NCI-H748 (cell line): Measurements from ENCODE around the gene GSTT4.
"Not testable (repeated sequence)": the region's sequence is repeated elsewhere in the genome, so short reads cannot be mapped to it uniquely, and the experiment has no call there.

Experiments
- DNase-seq: peaks from one replicate; lab custom pipeline; 2025; ENCODE audit not compliant: unreplicated experiment; lab: John Stamatoyannopoulos, UW

The GSTT4 gene

DNA sequence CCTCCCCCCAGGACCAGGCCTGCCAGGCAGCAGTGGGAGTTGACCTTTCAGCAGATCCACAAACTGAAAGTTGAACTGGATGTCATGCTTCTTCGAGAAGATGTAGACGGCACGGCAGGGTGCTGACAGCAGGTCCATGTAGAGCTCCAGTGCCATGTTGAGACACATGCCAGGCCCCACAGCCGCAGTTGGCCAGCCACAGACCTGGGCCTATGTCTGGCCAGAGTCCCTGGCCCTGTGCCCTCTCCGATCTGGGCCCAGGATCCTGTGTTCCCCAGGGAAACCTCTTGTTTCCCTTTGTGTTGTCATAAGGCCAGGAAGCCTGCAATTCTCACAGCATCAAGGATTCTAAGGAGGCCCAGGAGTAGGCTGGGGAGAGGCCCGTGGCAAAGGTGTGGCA, at the start of gene GSTT4:
GSTT4 (minus strand) TSS at position 253 of the 400 bp plus-strand sequence; CDS start at position 156, 97 bp downstream.
- DNase-seq, result no peak

DNA sequence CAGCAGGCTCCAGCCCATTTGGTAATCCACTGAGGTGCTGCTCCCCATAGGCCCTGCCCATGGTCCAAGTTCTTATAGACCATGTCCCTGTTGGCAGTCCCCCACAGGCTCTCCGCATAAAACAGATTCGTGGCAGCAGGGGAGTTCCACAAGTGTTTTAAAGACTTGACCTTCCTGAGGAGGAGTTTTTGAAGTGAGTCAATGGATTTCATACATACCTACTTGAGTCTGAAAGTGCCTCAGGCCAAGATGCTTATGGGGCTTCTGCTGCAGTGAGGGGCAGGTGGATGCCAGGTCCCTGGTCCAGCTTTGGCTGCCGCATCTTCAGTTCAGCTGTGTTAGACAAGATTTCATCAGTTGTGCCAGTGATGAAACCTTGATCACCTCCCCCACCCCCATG, 49.1 kb upstream of the GSTT4 start:
- no peak for DNase-seq

DNA sequence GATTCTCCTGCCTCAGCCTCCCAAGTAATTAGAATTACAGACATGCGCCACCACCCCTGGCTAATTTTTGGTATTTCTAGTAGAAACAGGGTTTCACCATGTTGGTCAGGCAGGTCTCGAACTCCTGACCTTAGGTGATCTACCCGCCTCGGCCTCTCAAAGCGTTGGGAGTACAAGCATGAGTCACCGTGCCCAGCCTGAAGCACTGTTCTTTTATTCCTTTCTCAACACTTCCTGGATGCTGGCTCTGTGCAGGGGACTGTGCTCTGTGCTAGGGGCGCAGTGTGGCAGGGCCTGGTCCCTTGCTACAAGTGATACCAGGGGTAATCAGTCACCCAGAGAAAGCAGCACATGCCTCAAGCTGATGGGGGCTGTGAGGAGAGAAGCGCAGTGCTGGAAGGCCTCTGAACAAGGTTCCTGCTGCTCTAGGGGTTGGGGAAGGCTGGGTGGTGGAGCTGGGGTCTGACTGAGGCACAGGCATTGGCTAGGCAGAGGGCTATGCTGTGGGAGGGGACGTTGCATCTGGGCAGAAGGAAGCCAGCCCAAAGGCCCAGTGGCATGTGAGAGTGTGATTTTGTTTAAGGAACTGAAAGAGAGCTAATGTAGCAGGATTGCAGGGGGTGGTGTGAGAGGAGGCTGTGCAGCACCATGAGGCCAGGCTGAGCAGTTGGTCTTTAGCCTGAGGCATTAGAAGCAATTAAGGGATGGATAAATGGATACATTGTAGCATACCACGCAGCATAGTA, 48.4 kb upstream of the GSTT4 start:
- no peak for DNase-seq

DNA sequence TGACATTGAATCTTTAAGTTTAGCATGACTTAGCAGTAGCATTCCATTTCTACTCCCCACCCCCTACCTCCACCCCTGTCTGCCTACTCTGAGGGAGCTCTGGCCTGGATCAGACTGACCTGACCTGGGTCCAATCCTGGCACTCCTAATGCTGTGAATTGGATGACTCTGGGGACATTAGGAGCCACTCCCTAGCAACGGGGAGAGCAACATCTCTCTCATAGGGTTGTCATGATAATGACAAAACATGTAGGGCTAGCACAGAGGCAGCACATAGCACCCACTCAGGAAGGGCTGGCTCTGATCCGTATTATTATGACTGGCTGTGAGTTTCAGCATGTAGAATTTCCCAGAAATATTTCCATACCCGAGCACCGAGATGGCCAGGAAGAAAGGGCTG, 46.3 kb upstream of the GSTT4 start:
- no peak for DNase-seq

DNA sequence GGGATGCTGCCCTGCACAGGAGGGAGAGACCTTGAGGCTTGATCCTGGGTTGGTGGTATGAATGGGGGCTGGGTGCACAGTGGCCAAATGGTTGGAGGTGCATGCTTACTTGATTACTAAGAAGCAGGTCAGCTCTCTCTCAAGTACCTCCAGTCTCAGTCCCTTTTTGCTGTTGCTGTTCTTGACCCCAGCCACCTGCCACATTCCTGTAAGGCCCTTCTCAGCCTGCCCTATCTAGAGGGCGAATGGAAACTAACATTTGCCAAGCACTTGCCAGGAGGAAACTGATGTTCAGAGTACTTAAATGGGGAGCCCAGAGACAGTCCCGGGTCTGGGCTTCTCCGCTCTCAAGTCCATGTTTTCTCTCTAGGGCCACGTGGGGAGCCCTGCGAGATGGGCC, 45.8 kb upstream of the GSTT4 start:
- no peak for DNase-seq

DNA sequence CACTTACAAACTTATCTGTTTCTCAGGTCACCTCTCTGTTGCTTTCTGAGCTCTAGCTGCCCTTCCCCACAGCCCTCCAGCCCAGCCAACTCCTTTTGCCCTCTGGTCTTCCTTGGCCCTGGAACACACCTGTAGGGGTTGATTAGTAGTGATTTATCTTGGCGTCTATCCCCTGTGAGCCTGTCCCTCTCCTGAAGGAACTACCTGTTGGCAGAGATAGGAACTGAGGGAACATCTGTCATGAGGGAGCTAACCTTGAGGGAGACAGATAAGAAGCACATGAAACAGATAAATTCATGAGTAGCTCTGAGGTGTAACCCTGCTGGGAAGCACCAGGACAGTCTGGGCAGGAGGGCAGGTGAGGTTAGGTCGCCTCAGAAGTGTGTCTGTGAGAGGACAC, 44.7 kb upstream of the GSTT4 start:
- DNase-seq, result no peak

DNA sequence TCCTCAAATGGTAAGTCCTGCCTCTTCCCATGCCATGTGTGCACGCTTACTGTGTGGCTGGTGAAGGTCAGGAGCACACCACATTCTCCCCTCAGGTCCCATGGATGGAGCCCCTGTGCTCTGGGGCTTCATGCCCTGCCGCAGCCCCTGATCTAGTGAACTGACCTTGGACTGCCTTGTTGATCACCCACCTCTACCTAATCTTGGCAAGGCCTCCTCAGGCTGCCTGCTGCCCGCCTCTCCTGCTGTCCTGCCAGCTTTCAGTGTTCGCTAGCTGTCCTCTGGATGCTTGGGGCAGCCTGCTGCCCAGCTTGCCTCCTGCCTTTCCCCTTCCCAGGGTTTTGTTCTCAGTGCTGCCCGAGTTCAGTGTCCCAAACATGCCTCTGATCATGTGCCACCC, 44.0 kb upstream of the GSTT4 start:
- no peak for DNase-seq

DNA sequence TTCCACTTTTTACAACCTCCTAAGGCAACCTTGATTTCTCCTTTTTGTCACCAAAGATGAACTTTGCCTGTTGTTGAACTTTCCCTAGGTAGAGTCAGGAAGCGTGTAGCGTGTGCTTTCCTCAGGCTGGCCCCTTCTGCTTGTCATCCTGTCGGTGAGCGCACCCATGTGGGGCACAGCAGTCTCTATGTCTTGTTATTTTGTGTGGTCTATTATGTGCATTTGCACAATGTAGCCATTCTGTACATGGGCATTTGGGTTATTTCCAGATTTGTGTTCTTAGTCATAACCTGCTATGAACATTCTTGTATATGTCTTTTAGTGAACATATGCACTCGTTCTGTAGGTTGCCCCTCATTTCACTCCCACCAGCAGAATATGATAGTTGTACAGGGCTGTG, 40.8 kb upstream of the GSTT4 start:
- no peak for DNase-seq

DNA sequence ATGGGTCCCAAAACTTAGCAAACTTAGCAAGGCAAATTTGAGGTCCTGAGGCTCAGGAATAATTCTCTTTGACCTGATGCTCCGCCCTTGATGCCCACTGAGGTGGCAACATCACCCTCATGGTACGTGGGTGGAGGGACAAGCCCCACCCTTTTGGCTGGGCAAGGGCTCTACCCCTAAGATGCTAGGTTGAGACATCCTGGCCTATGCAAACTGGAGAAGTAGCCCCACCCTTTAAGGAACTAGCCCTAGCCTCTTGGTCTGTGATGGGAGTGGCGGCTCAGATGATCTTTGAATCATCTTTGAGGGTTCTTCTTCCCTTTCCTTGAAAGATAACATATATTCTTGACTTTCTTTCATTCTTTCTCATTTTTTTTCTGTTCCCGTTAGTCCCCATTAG, 38.7 kb upstream of the GSTT4 start:
- DNase-seq, result no peak

DNA sequence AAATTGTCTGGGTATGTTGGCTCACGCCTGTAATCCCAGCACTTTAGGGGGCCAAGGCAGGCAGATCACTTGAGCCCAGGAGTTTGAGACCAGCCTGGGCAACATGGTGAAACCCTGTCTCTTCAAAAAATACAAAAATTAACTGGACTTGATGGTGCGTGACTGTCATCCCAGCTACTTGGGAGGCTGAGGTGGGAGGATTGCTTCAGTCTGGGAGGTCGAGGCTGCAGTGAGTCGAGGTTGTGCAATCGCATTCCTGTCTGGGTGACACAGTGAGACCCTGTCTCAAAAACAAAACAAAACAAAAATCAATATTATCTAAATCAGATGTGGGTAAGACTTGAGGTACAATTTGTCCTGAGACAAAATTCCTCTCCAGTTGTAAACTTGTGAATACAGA, 38.2 kb upstream of the GSTT4 start:
- DNase-seq, result not testable (repeated sequence)

DNA sequence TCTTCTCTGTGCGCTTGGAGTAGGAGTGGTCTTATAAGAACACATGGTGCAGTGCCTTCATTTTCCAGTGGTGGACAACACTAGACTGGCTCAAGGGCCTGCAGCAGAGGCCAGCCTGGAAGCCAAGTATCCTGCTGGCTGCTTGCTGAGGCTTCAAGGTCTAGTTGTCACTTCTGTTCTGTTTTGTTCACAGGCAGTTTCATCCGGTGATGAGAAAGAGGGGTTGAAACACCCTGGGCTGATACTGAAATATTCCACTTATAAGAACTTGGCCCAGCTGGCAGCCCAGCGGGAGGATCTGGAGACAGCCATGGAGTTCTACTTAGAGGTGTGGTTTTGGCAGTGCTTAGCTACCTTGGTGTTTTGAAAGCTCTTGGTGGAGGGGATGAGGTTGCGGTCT, 35.7 kb upstream of the GSTT4 start:
- DNase-seq, result no peak

DNA sequence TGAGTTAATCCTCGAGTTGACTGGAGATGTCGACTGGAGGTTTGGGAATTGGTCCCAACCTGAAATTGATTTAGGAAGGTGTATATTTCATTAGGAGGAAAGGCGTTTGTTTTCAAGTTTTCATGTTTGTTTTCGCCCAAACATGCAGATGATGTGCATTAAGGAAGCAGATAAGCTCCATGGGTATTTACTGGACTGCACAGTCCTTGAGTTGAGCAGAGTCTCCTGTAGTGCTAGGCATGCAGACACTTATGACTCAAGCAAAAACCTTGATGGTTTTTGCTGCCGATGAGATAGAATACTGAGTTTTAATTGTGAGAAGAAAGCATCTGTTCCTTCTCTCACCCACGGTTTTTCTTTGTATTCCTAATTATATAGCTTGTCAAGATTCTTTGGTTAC, 33.8 kb upstream of the GSTT4 start:
- DNase-seq, result no peak

DNA sequence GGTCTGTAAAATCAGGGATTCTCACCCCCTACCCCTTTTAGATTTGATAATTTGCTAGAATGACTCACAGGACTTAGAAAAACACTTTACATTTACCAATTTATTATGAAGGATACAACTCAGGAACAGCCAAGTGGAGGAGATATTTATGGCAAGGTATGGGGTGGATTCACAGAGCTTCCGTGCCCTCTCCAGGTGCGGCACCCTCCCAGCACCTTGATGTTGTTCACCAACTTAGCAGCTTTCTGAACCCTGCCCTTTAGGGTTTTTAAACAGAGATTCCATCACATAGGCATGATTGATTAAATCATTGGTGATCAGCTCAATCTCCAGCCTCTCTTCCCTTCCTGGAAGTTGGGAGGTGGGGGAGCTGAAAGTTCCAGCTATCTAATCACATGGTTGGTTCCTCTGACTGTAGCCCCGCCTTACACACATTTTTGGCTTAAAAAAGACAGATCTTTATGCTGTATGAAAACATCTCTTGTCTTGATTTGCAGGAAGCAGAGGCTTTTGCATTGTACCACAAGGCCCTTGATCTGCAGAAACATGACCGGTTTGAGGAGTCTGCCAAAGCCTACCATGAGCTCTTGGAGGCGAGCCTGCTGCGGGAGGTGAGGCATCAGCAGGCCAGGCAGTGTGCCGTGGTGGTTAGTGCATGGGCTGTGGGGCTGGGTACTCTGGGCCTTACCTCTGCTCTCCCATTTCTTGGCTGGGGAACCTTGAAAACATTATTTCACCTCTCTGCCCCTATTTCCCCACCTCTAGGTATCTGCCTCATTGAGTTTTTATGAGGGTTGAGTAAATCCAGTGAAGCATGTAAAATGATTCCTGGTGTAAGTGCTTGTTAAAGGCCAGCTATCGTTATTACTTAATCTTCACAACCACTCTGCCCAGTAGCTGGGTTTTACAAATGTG, 32.9 kb upstream of the GSTT4 start:
- no peak for DNase-seq

DNA sequence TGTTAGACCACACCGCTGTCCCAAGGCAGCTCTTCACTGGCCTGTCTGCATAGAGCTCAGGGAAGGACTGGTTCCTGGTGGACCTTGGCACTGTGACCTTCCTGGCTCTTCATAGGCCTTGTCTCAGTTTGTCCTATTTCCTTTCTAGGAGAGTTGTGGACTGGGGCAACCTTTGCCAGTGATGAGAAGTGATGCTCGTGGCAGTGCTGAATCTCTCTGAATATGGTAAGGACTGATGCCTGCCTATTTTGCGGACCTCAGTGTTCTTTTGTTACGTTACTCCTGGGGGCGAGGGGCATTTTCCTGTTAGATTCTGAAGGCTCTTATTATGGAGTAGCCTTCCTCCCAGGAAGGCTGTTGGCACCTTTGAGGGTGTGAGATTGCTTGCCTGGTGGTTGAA, 30.0 kb upstream of the GSTT4 start:
- DNase-seq, result no peak

DNA sequence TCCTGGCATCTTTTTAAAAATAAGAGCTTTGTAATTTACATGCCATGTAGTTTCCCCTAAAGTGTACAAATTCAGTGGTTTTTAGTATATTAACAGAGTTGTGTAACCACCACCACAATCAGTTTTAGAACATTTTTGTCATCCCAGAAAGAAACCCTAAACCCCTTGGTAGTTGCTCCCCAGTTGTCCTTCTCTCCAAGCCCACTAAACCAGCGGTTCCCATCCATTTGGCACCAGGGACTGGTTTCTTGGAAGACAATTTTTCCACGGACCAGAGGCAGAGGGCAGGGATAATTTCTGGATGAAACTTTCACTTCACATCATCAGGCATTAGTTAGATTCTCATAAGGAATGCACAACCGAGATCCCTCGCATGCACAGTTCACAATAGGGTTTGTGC, 28.5 kb upstream of the GSTT4 start:
- no peak for DNase-seq

DNA sequence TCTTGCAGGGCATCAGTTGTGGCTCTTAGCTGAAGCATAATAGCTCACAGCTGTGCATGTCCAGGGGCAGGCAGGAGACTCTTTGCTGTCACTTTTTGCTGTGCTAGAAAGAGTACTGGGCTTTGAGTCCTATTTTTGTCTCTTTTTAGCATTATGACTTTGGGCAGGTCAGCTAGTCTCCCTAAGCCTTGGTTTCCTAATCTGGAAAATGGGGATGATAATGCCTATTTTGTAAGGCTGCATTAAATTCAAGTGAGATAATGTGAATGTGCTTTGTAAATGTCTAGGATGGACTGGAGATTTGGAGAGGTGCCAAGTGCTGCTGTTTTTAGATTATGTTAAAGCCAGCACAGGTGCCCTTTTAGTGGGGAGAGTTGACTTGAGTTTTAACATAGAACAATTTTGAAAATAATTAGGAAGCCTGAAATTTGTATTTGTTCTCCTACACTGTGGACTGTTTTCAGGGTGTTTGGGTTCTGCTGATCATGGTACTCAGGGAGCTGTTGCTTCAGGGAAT, 25.0 kb upstream of the GSTT4 start:
- DNase-seq, result no peak

DNA sequence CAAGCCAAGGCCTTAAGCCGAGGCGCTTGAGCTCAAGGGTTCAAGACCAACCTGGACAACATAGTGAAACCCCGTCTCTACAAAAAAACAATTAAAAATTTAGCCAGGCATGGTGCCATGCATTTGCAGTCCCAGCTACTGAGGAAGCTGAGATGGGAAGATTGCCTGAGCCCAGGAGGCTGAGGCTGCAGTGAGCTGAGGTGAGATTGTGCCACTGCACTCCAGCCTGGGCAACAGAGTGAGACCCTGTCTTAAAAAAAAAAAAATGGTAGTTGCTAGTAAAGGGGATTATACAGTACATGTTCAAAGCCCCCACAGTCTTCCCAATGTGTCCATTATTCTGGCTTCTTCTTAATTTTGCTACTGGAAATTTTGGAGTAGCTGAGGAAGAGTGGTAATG, 24.1 kb upstream of the GSTT4 start:
- no peak for DNase-seq

DNA sequence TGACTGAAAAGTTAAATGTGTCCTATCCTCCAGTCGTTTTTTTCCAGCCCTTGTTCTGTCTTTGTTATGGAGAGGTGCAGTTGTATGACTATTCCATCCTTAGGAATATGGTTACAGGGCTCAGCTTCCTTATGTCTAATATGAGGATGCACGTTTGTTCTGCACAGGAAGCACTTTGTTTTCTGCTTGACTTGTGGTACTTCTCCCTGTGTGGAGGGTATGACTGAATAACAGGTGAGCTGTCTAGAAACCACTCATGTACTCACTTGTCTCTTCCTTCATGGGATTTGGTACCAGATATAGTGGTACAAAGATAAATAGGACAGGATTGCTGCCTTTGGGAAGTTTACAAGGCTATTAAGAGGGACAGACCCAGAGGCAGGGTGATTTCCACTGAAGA, 23.3 kb upstream of the GSTT4 start:
- DNase-seq, result no peak

DNA sequence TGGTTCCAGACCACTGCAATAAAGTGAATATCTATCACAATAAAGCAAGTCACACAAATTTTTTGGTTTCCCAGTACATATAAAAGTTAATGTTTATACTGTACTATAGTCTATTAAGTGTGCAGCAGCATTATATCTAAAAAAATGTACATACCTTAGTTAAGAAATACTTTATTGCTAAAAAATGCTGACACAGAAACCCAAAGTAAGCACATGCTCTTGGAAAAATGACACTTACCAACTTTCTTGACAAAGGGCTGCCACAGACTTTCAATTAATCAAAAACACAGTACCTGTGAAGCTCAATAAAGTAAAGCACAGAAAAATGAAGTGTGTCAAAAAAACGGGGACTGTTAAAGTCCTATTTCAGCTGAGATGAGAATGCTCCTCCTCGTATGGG, 22.7 kb upstream of the GSTT4 start:
- DNase-seq, result no peak

DNA sequence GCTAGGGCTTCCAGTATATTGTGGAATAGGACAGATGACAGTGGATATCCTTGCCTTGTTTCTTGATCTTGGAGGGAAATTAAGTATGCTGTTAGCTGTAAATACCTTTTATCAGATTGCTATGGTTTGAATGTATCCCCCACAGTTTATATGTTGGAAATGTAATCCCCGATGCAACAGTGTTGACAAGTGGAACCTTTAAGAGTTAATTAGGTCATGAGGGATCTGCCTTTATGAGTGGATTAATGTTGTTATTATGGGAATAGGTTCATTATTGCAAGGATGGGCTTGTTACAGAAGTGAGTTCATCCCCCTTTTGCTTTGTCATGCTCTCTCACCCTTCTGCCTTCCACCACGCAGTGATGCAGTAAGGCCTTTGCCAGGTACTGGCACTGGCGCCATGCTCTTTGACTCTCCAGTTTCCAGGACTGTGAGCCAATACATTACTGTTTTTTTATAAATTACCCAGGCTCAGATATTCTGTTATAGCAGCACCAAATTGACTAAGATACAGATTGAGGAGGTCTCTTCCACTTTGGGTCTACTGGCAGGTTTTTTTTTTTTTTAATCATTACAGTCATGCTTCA, 22.2 kb upstream of the GSTT4 start:
- no peak for DNase-seq

DNA sequence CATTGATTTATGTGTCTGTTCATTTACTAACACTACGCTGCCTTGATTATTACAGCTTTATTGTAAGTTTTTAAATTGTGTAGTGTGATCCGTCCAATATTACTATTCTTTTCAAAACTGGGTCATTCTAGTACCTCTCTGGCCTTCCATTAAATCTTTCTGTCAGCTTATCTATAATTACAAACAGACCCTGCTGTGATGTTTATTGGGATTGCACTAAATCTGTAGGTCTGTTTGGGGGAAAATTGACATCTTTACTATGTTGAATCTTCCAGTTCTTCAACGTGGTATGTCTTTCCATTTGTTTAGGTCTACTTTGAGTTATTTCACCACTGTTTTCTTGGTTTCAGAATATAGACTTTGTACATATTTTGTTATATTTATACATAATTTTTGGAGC, 21.5 kb upstream of the GSTT4 start:
- no peak for DNase-seq

DNA sequence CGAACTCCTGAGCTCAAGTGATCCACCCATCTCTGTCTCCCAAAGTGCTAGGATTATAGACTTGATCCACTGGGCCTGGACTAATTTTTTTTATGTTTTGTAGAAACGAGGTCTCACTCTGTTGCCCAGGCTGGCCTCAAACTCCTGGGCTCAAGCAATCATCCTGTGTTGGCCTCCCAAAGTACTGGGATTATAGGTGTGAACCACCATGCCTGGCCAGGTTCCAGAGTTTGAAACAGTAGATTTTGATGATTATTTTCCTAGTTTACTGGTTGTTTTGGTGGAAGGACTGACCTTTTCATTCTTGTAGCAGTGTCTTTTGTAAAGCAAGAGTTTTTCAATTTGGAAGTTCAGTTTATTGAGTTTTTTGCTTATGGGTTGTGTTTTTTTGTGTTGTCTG, 20.8 kb upstream of the GSTT4 start:
- DNase-seq, result no peak
